Measurements from ENCODE around the gene KRTAP15-1.

DNA sequence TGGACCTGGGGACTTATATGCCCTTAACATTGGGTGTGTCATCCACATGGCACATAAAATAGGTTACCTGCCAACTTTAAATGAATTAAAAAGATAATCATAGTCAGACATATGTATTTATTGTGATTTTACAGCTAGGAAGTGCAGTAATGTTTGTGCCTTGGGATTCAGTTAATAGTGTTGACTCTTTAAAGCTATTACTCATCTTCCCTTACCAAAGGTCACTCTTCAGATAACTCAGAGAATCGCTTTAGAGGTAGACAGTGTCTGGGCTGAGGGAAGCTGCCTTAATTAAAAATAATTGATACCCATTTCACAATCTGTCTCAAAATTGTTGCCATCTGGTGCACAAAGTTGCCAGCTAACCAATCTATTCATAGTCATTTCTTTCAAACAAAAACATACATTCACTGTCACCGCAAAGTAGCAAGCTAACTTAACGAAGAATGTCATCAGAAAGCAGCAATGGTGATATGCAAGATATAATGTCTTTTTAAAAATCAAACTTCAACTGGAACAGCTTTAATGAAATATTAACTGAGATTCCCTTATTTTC is 3.0 kb upstream of the KRTAP15-1 start:
- TF ChIP-seq, protein P1, sequence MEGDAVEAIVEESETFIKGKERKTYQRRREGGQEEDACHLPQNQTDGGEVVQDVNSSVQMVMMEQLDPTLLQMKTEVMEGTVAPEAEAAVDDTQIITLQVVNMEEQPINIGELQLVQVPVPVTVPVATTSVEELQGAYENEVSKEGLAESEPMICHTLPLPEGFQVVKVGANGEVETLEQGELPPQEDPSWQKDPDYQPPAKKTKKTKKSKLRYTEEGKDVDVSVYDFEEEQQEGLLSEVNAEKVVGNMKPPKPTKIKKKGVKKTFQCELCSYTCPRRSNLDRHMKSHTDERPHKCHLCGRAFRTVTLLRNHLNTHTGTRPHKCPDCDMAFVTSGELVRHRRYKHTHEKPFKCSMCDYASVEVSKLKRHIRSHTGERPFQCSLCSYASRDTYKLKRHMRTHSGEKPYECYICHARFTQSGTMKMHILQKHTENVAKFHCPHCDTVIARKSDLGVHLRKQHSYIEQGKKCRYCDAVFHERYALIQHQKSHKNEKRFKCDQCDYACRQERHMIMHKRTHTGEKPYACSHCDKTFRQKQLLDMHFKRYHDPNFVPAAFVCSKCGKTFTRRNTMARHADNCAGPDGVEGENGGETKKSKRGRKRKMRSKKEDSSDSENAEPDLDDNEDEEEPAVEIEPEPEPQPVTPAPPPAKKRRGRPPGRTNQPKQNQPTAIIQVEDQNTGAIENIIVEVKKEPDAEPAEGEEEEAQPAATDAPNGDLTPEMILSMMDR (IDR thresholded peaks at IDR 0.05) = no peak
- no peak for TF ChIP-seq POLR2A (IDR thresholded peaks at IDR 0.05)

All from uterus (tissue), 2 donors.